GDM1 (cell line): Measurements from ENCODE around the gene ZNF335.

Experiments used
- DNase-seq: peaks from one replicate; lab custom pipeline; 2025; lab: John Stamatoyannopoulos, UW

ZNF335 gene

GRCh38 chr20:45971675-45972499, at the start of gene ZNF335:
Gene ZNF335 (minus strand): TSS chr20:45972203. CDS start chr20:45971410, 793 bp downstream.
- peak; percentile 94 for DNase-seq

- DNase-seq, result no peak
These were observed 48.6 kb upstream of the ZNF335 start for GRCh38 chr20:46020555-46020954.

GRCh38 chr20:46018611-46019010, 46.6 kb upstream of the ZNF335 start:
- DNase-seq, result no peak

GRCh38 chr20:46018112-46018511, 46.1 kb upstream of the ZNF335 start:
- DNase-seq, result no peak

GRCh38 chr20:46017272-46017671, 45.3 kb upstream of the ZNF335 start:
- DNase-seq, result no peak

GRCh38 chr20:46014517-46015396, 42.8 kb upstream of the ZNF335 start:
- no peak for DNase-seq

- DNase-seq, result no peak
These were observed 42.0 kb upstream of the ZNF335 start for GRCh38 chr20:46013829-46014516.

- DNase-seq, result no peak
These were observed 41.4 kb upstream of the ZNF335 start for GRCh38 chr20:46013322-46013828.

GRCh38 chr20:46012921-46013320, 40.9 kb upstream of the ZNF335 start:
- DNase-seq, result no peak

- DNase-seq, result no peak
These were observed 39.9 kb upstream of the ZNF335 start for GRCh38 chr20:46011631-46012482.

- DNase-seq, result no peak
These were observed 38.7 kb upstream of the ZNF335 start for GRCh38 chr20:46010491-46011391.

GRCh38 chr20:46009816-46010215, 37.8 kb upstream of the ZNF335 start:
- no peak for DNase-seq

- DNase-seq, result no peak
These were observed 35.7 kb upstream of the ZNF335 start for GRCh38 chr20:46007671-46008070.

- DNase-seq, result no peak
These were observed 35.0 kb upstream of the ZNF335 start for GRCh38 chr20:46006964-46007363.

GRCh38 chr20:46006022-46006705, 34.2 kb upstream of the ZNF335 start:
- no peak for DNase-seq

- DNase-seq, result peak; percentile 93
These were observed 33.0 kb upstream of the ZNF335 start for GRCh38 chr20:46004889-46005473.

- no peak for DNase-seq
These were observed 32.2 kb upstream of the ZNF335 start for GRCh38 chr20:46004187-46004586.

- DNase-seq, result no peak
These were observed 30.0 kb upstream of the ZNF335 start for GRCh38 chr20:46002008-46002407.

GRCh38 chr20:46001498-46001897, 29.5 kb upstream of the ZNF335 start:
- no peak for DNase-seq
